Right ventricle myocardium inferior (tissue), 1 donor: ENCODE results near the gene TERB1. TPM values are rescaled to one million over a fixed set of nuclear protein-coding genes. Genes with fewer than 3 reads are reported as not detected.
"Not testable (repeated sequence)": the region's sequence is repeated elsewhere in the genome, so short reads cannot be mapped to it uniquely, and the experiment has no call there.

Experiments
- ATAC-seq: fragments of 200-7000 bp; cut with Tn5 transposase; one replicate; pipeline ENCODE4 v1.9.1; 2020; ENCODE audit warnings: mild to moderate bottlenecking, moderate library complexity
- DNase-seq: peaks from one replicate; pipeline ENCODE4 v3.0.0; 2021; ENCODE audit errors: missing footprints
- intact Hi-C: fragments of 100-400 bp; cut with DNase I; formaldehyde crosslinking; loops from one replicate; pipeline ENCODE4 v1.11.0; 2022
- total RNA-seq: library from RNA; stranded (reverse); fragmentation: NEBNext Ultra II Directional; extraction: Animal tissue kit (Norgen Biotek cat#: 25700); gene quantifications from one replicate; pipeline ENCODE4 v1.2.1, GENCODE V29; 2021
- donor health status: DM: no; HTN: yes; CAD: no; lungs with severe emphysema.

TERB1 gene
- total RNA-seq, 1 donor from 2014 or later: not detected

DNA sequence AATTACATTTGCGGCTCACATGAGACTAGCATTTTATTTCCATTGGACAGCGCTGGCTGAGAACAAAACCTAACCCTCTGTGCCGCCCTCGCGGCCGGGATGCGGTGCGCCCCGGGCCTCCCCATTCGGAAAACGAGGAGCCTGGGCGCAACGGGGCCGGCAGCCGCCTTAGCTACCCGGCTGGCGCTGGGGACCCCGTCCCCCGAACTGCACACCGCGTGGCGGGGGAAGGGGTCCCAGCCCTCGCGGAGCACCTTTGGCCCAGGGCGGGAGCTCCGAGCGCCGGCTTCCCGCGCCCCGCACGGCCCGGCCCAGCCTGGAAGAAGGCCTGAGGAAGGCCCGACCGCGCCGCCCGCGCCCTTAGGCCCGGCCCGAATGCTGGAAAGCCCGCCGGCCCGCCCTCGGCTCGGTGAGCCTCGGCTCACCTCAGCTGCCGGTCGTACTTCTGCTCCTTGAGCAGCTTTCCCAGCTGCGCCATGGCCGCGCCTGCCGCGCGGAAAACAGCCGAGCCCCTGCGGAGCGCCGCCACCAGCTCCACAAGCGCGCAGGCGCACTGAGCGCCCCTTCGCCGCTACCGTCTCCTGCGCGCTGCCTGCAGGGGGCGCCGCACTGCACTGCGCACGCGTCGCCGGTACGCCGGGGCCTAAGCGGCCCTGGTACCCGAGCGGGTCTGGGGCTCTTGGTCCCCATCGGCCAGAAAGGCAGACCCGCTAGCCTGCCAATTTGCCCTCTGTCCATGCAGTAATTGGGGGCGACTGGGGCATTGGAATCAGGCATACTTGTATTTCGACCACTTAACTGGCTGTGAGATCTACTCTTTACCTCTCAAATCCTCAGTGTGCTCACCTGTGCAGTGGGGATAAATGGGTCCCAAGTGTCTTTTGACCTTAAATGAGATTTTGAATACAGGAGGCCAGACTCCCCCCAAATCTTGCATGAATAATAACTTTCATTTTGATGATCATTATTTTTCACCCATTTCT lies 29.3 kb upstream of the TERB1 start, which contains the start of gene NAE1:
NAE1 (minus strand) TSS at position 555 of the 983 bp plus-strand sequence; CDS start at position 478, 77 bp downstream.
- peak; percentile 94 for DNase-seq
- intact Hi-C loops: loop anchor here (2.0 to 5.0 kb wide), 2 partner anchors 38 to 78 kb away; partner anchors contain the start of gene DYNC1LI2
- peak; percentile 98 for ATAC-seq

DNA sequence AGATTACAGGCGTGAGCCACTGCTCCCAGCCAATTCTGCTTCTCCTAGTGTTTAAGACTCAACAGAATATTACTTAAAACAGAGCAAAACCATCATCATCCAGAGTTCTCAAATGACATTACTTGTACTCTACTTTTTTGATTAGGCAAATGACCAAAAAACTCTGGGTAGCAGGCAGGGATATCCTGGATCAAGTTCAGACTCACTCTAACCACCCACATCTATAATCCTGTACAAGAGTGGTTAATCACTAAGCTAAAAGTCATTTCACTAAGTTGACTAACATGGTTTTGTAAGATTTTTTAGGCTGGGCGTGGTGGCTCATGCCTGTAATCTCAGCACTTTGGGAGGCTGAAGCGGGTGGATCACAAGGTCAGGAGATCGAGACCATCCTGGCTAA lies 22.6 kb upstream of the TERB1 start:
- ATAC-seq (no peak), DNase-seq (no peak)
- intact Hi-C loops: loop anchor here (10.0 kb wide), 1 partner anchor 89 kb away; no protein-coding TSS in a partner anchor

DNA sequence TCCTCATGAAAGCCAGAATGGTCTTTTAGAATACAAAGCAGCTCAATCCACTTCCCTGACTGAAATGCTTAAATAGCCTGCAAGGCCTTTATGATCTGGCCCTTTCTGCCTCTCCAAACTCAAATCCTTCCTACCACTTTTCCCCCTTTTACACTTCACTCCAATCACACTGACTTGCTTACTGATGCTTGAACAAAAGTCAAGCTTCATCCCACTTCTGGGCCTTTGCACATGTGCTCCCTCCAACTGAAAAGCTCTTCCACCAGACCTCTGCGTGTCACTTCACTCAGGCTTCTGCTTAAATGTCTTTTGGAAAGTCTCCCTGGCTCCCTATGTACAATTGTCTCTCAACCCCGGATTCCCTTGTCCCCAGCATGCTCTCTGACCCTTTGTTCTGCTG lies 13.3 kb upstream of the TERB1 start:
- ATAC-seq (no peak), DNase-seq (no peak)
- intact Hi-C loops: no loop called here

DNA sequence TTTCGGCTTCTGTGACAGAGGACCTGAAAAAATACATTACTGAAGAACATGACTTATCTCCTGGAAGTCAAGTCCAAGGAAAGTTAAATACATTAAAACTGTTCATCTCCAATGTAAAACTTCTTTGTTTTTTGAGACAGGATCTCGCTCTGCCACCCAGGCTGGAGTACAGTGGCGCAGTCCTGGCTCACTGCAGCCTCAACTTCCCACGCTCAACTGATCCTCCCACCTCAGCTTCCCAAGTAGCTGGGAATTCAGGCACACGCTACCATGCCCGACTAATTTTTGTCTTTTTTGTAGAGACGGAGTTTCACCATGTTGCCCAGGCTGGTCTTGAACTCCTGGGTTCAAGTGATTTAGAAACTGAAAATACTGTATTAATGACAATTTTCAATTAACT lies 9.7 kb upstream of the TERB1 start:
- intact Hi-C loops: no loop called here
- DNase-seq (no peak), ATAC-seq (no peak)

DNA sequence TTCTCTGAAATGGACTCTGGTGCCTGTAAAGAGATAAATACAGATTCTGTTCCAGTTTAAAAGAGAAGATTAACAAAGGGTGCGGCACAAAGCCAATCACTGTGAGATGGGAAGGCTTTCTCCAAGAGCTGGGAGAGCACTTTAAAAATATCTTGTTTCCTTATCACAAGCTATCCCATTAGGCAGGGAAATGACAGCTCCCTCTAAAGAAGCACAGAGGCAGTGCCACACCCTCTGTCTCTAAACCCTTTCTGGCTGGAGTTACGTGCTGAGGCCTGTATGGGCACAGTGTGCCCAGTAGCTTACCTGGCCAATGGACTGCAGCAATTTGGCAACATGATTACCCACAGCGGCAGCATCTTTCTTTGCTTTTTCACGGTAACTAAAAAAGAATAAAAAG lies 9.0 kb upstream of the TERB1 start:
- ATAC-seq (no peak), DNase-seq (no peak)
- intact Hi-C loops: no loop called here

DNA sequence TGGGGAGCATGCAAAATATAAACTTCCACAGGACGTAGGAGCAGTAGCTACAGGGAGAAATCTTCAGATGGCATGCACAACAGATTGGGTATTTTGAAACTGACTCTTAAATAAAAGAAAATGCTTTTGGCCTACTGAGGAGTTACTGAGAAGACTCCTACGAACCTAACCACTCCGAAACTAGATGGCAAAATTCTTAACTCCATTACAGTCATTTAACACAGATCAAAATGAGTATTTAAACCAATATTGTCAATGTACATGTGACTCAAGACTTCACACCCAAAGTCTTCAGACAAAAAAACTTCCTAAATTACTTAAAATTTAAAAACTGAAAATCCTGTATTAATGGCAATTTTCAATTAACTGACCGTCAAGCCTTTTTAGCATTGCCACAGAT lies 8.4 kb upstream of the TERB1 start:
- intact Hi-C loops: no loop called here
- ATAC-seq: no peak
- no peak for DNase-seq

DNA sequence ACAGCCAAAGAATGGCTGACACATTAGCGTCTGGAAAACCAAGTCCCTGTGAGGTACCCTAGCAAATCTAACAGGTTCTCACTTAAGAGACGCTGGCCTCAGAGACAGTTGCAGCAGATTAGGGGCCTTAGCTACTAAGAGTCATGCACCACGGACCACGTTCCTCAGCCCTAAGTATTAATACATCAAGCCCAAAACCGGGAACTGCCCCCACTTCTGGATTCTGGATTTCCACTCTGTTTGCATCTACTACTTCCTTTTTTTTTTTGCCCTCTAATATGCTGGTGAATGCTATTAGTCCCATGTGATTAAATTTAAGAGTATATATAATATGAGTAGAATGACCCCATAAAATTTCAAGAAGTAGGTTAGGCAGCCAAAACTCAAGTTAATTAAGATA lies 775 bp upstream of the TERB1 start:
- DNase-seq (no peak), ATAC-seq (no peak)
- intact Hi-C loops: no loop called here

DNA sequence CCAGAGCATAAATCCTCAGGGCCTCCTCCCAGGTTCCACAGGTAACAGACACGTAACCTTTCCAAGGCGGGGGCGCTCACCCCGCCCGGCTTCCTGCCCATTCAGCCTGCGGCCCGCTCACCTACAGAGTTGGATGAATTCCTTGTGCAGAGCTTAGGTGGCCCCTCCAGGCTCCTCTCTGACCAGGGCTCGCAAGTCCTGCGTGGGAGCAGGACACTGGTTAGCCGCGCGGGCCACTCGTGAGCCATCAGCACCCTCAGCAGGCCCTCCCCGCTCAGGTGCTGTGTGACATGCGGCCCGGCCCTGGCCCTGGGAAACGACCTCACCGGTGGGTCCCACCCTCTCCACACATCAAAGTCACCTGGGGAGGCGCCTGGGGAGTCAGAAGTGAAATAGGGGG lies 528 bp downstream of the TERB1 start:
- intact Hi-C loops: no loop called here
- ATAC-seq (no peak), DNase-seq (no peak)

DNA sequence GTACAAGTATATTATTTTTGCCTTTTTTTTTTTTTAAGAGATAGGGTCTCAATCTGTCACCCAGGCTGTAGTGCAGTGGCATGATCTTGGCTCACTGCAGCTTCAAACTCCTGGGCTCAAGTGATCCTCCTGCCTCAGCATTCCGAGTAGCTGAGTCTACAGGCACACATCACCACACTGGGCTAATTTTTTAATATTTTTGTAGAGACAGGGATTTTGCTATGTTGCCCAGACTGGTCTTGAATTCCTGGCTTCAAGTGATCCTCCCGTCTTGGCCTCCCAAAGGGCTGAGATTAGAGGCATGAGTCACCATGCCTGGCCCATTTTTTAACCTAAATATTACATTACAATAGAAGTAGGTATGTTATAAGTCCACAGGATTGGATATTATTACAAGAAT lies 3.2 kb downstream of the TERB1 start:
- intact Hi-C loops: no loop called here
- no peak for DNase-seq
- ATAC-seq: no peak

DNA sequence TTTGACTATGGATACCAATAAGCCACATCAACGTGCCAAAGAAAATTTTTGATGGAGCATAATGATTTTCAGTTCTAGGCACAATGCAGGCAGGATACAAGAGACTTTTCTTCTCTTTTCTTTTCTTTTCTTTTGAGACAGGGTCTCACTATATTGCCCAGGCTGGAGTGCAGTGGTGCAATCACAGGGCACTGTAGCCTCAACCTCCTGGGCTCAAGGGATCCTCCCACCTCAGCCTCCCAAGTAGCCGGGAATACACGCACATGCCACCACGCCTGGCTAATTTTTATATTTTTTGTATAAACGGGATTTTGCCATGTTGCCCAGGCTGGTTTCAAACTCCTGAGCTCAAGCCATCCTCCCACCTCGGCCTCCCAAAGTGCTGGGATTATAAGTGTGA lies 7.4 kb downstream of the TERB1 start:
- DNase-seq, ATAC-seq, intact Hi-C loops: not testable (repeated sequence)

DNA sequence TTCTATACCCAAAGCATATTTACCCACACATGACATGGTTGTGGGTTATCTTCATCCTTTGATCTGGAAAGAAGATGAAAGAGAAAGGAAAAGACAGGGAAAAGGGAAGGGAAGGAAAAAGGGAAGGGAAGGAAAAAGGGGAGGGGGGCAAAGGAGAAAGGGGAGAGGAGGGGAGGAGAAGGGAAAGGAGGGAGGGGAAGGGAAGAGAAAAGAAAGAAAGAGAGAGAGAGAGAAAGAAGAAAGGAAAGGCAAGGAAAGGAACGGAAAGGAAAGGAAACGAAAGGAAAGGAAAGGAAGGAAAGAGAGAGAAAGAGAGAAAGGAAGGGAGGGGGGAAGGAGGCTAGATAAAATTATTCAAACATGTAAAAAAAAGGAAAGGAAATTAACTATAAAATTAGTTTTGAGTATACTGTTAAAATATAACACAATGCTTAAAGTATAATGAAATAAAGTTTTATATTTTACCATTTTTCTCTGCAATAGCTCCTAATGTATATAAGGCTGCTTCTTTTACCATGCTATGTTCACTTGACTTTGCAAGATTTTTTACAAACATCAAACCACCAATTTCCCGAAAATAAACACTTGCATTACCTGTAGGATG lies 11.2 kb downstream of the TERB1 start:
- DNase-seq (no peak), ATAC-seq (no peak)
- intact Hi-C loops: no loop called here

DNA sequence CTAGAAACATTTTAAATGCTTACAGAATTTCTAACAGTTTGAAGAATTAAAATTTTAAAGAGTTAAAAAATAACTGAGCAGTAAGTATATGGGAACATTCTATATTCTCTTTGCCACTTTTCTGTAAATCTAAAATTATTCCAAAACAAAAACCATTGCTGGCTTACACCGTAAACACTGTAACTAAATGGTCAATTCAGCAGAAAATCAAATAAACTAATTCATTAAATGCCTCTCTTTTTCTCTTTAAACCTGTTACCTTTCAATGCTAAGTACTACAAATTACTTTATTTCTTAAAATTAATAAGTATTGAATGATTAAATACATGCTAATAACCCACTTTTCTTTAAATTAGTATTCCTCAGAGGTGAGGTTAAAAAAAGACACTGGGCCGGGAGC lies 14.0 kb downstream of the TERB1 start:
- DNase-seq: no peak
- no peak for ATAC-seq
- intact Hi-C loops: no loop called here

DNA sequence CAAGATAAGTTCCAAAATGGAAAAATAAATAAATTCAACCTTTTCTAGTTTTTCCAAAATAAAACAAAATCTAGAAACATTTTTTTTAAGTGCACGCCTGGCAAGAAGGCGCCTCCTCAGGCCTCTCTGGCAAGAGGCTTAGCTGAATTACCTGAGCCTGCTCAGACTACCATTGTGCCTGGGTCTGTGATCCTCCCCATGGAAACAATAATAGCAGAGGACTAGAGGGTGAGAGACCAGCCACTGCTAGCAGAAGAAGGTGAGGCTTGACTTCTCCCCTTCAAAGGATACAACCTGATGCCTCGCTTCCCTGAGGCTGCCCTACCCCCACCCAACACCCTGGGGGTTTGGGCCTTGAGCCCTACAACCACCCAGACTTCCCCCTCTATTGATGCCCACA lies 14.8 kb downstream of the TERB1 start:
- DNase-seq: no peak
- intact Hi-C loops: no loop called here
- no peak for ATAC-seq

DNA sequence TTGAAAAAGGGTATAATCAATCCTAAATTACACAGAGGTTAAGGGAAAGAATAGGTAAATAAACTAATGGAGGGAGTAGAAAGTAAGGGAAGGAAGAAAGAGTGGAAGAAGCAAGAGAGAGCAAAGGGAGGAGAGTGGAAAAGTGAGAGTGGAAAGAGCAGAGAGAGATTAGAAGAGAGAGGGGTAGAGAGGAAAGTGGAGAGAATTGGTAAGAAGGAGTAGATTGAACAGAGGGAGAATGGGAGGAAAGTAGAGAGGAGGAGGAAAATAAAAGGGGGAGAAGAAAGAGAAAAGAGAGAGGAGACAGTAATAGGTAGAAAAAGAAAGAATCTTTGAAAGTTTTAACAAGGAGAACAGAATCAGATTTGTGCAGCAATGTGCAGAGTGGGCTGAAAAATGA lies 24.9 kb downstream of the TERB1 start:
- no peak for ATAC-seq
- intact Hi-C loops: no loop called here
- no peak for DNase-seq

DNA sequence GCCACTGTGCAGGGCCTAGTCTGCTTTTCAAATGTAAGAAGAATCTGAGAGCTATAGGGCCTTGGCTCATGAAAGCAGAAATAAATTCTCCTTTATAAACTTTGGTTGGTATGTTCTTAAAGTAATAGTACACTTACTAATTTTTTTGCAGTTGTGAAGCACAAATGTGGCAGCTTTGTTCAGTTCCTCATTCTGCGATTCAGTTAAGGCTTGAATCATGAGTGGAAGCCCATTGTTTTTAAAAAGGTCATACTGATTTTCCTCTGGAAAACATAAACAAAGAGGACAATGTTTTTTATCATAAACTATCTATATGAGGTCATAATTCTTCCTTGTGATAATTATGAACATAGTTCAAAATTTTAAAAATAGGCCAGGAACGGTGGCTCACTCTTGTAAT lies 26.4 kb downstream of the TERB1 start:
- ATAC-seq: no peak
- intact Hi-C loops: no loop called here
- no peak for DNase-seq

DNA sequence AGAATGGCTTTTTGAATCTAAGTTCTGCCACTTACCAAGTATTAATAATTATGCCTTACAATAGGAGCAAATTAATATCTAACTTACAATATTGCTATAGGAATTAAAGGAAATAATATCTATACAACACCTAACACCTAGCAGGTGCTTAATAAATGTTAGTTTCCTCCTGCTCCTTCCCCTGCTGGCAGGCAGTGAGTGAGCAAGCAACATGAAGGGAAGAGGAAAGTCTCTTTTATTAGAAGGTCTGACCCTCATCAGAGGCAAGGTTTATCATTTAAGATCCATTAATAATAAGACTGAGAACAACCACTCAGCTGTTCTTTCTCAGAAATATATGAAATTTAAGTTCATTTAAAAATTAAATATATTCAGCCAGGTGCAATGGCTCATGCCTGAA lies 43.3 kb downstream of the TERB1 start:
- no peak for DNase-seq
- intact Hi-C loops: no loop called here
- ATAC-seq: no peak

DNA sequence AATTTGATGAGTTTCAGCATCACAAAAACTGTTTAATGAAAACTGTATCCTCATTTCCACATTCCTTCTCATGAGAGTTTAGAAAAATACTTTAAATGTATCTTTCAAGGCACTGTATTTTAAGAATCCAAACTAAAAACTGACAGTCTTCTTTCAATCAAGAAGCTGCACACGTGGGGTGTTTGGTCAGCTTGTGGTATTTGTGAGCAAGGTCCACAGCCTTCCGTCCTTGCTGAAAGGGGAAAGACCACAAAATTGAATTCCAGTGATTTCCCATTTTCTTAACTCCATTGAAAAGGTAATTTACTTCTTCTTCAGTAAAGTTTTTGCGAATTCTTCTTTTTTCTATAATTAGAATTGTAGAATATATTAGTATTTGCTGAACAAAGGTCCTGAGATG lies 46.6 kb downstream of the TERB1 start:
- intact Hi-C loops: loop anchor here (5.0 kb wide), 2 partner anchors 77 to 117 kb away; partner anchors contain the start of gene NAE1
- DNase-seq (no peak), ATAC-seq (no peak)

DNA sequence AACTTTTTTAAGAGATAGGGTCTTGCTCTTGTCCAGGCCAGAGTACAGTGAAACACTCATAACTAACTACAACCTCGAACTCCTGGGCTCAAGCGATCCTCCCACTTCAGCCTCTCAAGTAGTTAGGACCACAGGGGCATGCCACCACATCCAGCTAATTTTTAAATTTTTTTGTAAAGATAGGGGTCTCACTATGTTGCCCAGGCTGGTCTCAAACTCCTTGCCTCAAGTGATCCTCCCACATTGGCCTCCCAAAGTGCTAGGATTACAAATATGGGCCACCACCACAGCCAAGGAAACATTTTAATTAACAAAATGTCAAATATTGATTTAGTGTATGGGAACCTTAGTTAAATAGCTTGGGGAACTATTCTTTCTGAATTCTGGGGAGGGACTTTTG lies 47.2 kb downstream of the TERB1 start:
- ATAC-seq: no peak
- intact Hi-C loops: loop anchor here (5.0 kb wide), 2 partner anchors 78 to 118 kb away; partner anchors contain the start of gene NAE1
- DNase-seq: no peak

DNA sequence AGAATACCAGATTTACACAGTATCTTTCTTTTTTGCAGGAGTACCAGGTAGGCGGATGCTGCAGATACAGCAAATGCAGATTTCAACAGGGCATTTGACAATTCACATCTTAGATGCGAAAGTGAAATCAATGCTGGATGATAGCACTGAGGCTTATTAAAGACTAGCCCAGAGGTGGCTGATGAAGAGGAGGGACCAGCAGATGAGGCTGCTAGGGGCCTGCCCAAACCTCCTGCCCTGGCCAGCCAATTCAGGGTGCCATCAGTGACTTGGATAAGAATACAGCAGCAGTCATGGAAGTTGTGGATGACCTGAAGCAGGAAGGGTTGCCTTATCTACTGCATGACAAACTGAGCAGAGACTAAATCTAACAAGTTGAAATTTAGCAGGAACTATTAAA lies 48.4 kb downstream of the TERB1 start:
- no peak for ATAC-seq
- intact Hi-C loops: loop anchor here (5.0 kb wide), 2 partner anchors 79 to 119 kb away; partner anchors contain the start of gene NAE1
- DNase-seq: no peak

DNA sequence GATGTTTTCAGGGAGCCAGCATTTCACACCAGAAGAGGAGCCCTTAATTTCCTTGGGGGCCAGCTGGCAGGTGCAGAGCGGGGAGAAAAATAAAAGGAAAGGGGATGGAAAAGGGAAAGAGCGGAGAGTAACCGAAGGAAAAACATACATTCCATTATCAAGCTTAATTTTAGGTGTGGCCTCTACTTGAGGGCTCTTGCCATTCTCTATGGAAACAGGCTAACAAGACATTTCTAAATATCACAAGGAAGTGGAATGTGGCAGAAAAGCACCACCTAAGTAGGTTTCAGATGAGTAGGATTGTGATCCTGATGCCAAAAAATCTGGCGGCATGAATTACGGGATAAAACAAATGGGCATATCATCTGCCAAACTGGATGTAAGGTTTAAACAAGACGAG lies 49.0 kb downstream of the TERB1 start:
- DNase-seq: no peak
- intact Hi-C loops: loop anchor here (5.0 kb wide), 2 partner anchors 80 to 120 kb away; partner anchors contain the start of gene NAE1
- ATAC-seq: no peak
